ENCODE data around the gene BTNL8.

Gene BTNL8

DNA sequence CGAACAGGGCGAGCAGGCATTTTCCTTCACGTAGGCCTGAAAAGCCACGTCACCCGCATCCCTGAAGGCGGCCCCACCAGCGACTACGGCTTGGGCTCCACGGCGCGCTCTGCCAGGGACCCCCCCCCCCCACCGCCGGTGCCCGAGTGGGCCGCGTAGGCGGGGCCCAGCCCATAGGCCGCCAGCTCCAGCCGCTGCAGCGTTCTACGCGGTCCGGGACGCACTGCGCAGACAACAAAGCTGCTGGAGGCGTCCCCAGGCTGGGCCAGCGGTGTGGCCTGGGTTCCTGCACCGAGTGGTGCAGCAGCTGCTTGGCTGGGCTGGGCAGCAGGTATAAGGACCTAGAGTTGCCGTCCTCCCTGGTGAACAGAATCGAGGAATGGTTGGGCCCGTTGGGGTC, 71.4 kb downstream of the BTNL8 start:
- DNase-seq = no peak

DNA sequence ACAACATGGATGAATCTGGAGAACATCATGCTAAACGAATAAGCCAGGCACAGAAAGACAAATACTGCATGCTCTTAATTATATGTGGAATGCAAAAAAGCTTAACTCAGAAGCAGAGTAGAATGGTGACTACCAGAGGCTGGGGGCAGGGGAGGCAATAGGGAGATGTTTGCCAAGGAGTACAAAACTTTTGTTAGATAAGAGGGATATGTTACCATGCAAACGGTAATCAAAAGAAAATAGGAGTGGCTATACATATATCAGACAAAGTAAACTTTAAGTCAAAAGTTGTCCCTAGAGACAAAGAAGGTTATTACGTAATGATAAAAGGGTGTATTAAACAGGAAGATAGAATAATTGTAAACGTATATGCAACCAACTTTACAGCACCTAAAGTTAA, 71.9 kb downstream of the BTNL8 start:
- no peak for DNase-seq

- no peak for DNase-seq
These were observed 75.8 kb downstream of the BTNL8 start for GRCh38 chr5:180974612-180975315.

DNA sequence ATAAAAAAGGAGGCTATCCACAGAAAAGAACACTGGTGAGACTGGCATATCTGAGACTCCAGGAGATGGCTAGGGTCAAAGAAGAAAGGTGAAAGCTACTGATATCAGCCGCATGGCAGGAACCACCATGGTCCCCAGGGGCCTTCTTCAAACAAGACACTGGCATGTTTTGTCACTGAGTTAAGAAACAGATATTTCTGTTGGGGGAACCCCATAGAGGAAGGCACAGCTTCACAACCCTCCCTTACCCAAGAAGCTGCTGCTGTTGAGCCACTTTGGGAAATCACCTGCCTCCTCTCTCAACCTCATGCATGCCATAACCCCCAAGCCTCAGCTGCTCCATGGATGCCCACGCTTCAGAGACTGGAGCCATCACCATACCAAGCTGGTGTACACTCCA, 76.4 kb downstream of the BTNL8 start:
- no peak for DNase-seq

DNA sequence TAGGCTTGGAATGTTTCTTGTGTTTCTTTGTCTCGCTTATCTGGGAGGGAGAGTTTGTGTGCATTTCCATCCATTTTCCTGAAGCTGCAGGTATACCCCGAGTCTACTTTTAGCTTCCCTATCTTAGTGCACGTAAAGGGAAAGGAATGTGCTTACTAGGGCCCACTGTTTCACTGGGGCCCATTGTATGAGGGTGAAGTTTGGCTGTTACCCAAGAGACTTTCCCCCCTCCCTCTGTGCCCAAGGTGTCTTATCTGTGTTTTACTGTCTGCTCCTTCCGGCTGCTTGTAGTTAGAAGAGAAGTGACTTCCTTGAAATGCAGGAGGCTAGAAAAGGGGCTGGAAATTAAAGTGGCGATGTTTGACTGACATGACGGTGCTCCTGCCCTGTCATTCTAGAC, 77.6 kb downstream of the BTNL8 start:
- DNase-seq = no peak

- no peak for DNase-seq
These were observed 78.9 kb downstream of the BTNL8 start for GRCh38 chr5:180977852-180978251.

DNA sequence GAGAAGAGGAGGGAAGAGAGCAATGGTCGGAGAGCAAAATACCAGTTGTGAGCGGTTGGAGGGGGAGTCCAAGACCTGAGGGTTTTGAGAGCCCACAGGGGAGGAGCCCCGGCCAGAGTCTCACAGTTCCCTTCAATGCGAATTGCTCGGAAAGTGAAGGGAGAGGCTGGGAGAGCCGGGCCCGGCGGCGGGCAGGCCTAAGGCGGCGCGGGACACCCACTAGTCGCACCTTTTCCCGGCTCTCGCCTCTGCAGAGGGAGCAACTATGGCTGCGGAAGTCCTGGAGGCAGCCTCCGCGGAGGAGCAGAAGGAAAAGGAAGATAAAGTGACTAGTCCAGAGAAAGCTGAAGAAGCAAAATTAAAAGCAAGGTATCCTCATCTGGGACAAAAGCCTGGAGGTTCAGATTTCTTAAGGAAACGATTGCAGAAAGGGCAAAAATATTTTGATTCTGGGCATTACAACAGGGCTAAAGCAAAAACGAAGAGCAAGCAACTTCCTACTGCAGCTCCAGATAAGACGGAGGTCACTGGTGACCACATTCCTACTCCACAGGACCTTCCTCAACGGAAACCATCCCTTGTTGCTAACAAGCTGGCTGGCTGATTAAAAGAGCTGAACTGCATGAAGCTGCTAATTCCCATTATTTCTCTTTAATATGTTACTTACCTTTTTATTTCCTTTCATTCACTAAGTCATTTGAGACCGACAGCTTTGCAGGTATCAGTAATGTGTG, 83.2 kb downstream of the BTNL8 start:
- no peak for DNase-seq

- no peak for DNase-seq
These were observed 89.1 kb downstream of the BTNL8 start for GRCh38 chr5:180988016-180988415.

- DNase-seq = no peak
These were observed 89.6 kb downstream of the BTNL8 start, which contains the start of gene BTNL3 for GRCh38 chr5:180988592-180988991. Gene BTNL3, plus strand, starts transcription at chr5:180988846. Its CDS starts 183 bp downstream, at chr5:180989029.

DNA sequence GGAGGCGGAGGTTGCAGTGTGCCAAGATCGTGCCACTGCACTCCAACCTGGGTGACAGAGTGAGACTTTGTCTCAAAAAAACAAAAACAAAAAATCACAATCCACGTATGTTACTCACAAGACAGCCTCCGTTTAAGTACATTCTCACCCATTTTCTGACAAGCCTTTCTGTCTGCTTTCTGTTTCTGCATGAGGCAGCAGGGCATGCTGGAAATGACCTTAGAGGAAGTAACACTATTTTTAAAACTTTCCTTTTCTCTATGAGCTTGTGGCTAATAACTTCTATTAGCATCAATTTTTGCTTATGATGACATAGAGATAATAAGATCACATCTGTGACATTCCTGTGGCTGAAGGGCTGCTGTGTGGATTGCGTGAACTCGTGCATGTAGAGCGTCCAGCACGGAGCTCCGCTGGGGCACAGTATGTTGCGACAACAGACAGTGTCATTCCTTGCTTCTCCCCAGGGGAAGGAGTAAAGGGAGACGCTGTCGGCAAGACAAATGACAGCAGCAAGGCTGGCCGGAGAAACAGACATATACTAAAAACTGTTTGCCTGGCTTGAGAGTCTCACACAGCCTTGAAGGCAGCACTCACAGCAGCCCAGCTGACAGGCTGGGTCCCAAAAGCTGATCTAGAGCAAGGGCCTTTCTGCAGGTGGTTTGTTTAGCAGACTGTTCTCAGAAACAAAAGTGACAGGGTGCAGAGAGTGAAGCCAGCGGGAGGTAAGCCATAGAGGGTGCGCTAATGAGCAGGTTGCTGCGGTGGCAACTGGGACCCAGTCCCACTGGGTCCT, 91.3 kb downstream of the BTNL8 start:
- DNase-seq = no peak

DNA sequence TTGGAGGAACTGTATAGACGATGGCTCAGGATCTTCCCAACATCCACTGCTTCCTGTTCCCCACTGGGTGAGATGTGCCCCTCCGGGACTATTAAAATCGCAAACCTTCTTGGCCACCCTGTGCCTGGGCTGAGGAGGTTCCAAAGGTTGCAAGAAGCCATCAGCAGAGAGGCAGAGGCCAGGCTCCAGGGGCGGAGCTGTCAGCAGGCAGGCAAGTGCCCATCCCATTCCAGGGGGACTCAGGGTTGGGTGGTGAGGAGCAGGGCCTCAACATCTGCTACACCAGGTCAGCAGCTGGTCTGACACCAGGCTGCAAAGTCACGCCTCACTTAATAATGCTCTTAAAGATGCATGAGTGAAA, 91.9 kb downstream of the BTNL8 start:
- DNase-seq = no peak

All from DMS53 (cell line).